DMS114 treated with DMSO at 0.1 percent for 48 hours (cell line): Measurements from ENCODE around the gene CNTROB.
"Not testable (repeated sequence)": the region's sequence is repeated elsewhere in the genome, so short reads cannot be mapped to it uniquely, and the experiment has no call there.

Experiments
- DNase-seq: peaks from one replicate; lab custom pipeline; 2025; ENCODE audit not compliant: unreplicated experiment; lab: John Stamatoyannopoulos, UW

Gene CNTROB

GRCh38 chr17:7944326-7944725, 12.3 kb downstream of the CNTROB start:
- DNase-seq, result no peak

- no peak for DNase-seq
Observed at GRCh38 chr17:7945651-7946050, 13.6 kb downstream of the CNTROB start.

GRCh38 chr17:7946441-7946840, 14.4 kb downstream of the CNTROB start:
- no peak for DNase-seq

- no peak for DNase-seq
Observed at GRCh38 chr17:7947651-7948050, 15.6 kb downstream of the CNTROB start.

- DNase-seq, result no peak
Observed at GRCh38 chr17:7950578-7950977, 18.6 kb downstream of the CNTROB start.

GRCh38 chr17:7951143-7951792, 19.3 kb downstream of the CNTROB start:
- no peak for DNase-seq

- DNase-seq, result not testable (repeated sequence)
Observed at GRCh38 chr17:7953266-7953665, 21.3 kb downstream of the CNTROB start.

- DNase-seq, result no peak
Observed at GRCh38 chr17:7955414-7956227, 23.6 kb downstream of the CNTROB start.

- no peak for DNase-seq
Observed at GRCh38 chr17:7956228-7956965, 24.4 kb downstream of the CNTROB start.

- no peak for DNase-seq
Observed at GRCh38 chr17:7959503-7960253, 27.7 kb downstream of the CNTROB start.

- no peak for DNase-seq
Observed at GRCh38 chr17:7961421-7961820, 29.4 kb downstream of the CNTROB start.

- DNase-seq, result no peak
Observed at GRCh38 chr17:7967751-7968150, 35.7 kb downstream of the CNTROB start.

GRCh38 chr17:7969433-7969832, 37.4 kb downstream of the CNTROB start:
- no peak for DNase-seq

GRCh38 chr17:7971651-7972050, 39.6 kb downstream of the CNTROB start:
- no peak for DNase-seq

- no peak for DNase-seq
Observed at GRCh38 chr17:7972131-7972785, 40.3 kb downstream of the CNTROB start.

- no peak for DNase-seq
Observed at GRCh38 chr17:7974638-7975131, 42.7 kb downstream of the CNTROB start.

- DNase-seq, result no peak
Observed at GRCh38 chr17:7977039-7977438, 45.0 kb downstream of the CNTROB start.

GRCh38 chr17:7977805-7978204, 45.8 kb downstream of the CNTROB start:
- DNase-seq, result no peak

GRCh38 chr17:7982173-7982572, 50.2 kb downstream of the CNTROB start:
- DNase-seq, result no peak

GRCh38 chr17:7982666-7983065, 50.7 kb downstream of the CNTROB start:
- no peak for DNase-seq
